Gastroesophageal sphincter (tissue), 3 donors: Measurements from ENCODE around the gene ZBTB20.

Source experiments
- CTCF ChIP-seq, 4 experiments: fragments of 200-600 bp in 2 of 4; fragments of 450-650 bp in 2 of 4; sonication (generic) in 1 of 4; IDR thresholded peaks; one replicate each; pipeline ENCODE4 v1.5.1; 2017 to 2019; ENCODE audit warnings: antibody characterized with exemption in 4 of 4, mild to moderate bottlenecking in 2 of 4, moderate library complexity in 2 of 4
- EP300 ChIP-seq: sonication (generic); formaldehyde crosslinking; IDR thresholded peaks from one replicate; pipeline ENCODE4 v1.6.1; 2017; ENCODE audit warnings: antibody characterized with exemption, mild to moderate bottlenecking

DNA sequence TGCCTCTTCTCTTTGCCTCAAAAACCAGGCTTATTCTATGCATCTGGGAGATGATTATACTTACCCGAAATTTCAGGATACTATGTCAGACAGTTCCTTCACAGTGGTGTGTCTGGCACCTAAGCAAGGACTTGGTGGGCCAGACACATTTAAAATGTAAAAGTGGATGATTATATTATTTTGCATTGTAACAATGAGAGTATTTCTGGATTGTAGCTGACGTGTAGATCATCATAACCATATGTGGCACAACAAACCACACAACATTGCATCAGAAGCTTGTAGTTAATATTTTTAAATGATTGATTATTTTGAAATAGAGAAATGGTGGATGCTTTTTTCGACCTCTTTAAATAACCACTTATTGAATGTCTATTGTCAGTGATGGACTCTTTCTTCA is 744.2 kb downstream of the ZBTB20 start:
- TF ChIP-seq CTCF (IDR thresholded peaks at IDR 0.05) (no peak), EP300 (no peak)
